Stimulated activated CD4-positive, alpha-beta T cell treated with anti-CD3 and anti-CD28 coated beads, TNF-alpha, amount 100 ng/mL, for 4 hours (primary cell): ENCODE data around the gene CACFD1.

ENCODE experiments used
- DNase-seq, 3 experiments: peaks; one replicate each; pipeline ENCODE4 v3.0.0-alpha.2; 2020; ENCODE audit warnings: low read depth in 3 of 3

The CACFD1 gene

GRCh38 chr9:133464638-133465037 is 4.9 kb downstream of the CACFD1 start:
- no peak for DNase-seq

GRCh38 chr9:133465984-133466383 is 6.2 kb downstream of the CACFD1 start:
- no peak for DNase-seq

GRCh38 chr9:133467101-133467500 is 7.3 kb downstream of the CACFD1 start:
- DNase-seq: no peak

- no peak for DNase-seq
These were observed 8.6 kb downstream of the CACFD1 start for GRCh38 chr9:133468374-133468773.

- no peak for DNase-seq
These were observed 9.1 kb downstream of the CACFD1 start for GRCh38 chr9:133468777-133469421.

- no peak for DNase-seq
These were observed 10.7 kb downstream of the CACFD1 start for GRCh38 chr9:133470427-133470924.

GRCh38 chr9:133470988-133471387 is 11.2 kb downstream of the CACFD1 start:
- DNase-seq: no peak

- no peak for DNase-seq
These were observed 11.9 kb downstream of the CACFD1 start for GRCh38 chr9:133471551-133472276.

- DNase-seq: no peak
These were observed 12.5 kb downstream of the CACFD1 start for GRCh38 chr9:133472277-133472645.

GRCh38 chr9:133472753-133473378 is 13.1 kb downstream of the CACFD1 start:
- no peak for DNase-seq

- DNase-seq: no peak
These were observed 14.0 kb downstream of the CACFD1 start for GRCh38 chr9:133473743-133474142.

- DNase-seq: no peak
These were observed 14.4 kb downstream of the CACFD1 start for GRCh38 chr9:133474215-133474614.

- no peak for DNase-seq
These were observed 15.1 kb downstream of the CACFD1 start for GRCh38 chr9:133474853-133475252.

GRCh38 chr9:133475292-133476012 is 15.7 kb downstream of the CACFD1 start:
- no peak for DNase-seq

- DNase-seq: no peak
These were observed 16.5 kb downstream of the CACFD1 start for GRCh38 chr9:133476036-133476931.

GRCh38 chr9:133476941-133477340 is 17.2 kb downstream of the CACFD1 start:
- DNase-seq: no peak

GRCh38 chr9:133477461-133477860 is 17.7 kb downstream of the CACFD1 start:
- no peak for DNase-seq

- DNase-seq: no peak
These were observed 18.4 kb downstream of the CACFD1 start for GRCh38 chr9:133477992-133478850.

GRCh38 chr9:133478851-133479711 is 19.3 kb downstream of the CACFD1 start, which contains the start of gene SLC2A6:
Gene SLC2A6 (minus strand): TSS chr9:133479099. CDS start chr9:133479059, 40 bp downstream.
- DNase-seq: peak; percentile 64 to 70 (median 66)
